Hematopoietic multipotent progenitor cell treated with erythropoietin and hydrocortisone succinate and interleukin-3 and kit ligand, for 17 days (in vitro differentiated cells): ENCODE data around the gene POLR1C.
"Not testable (repeated sequence)": the region's sequence is repeated elsewhere in the genome, so short reads cannot be mapped to it uniquely, and the experiment has no call there.

Experiments used
- DNase-seq: peaks from one replicate; pipeline ENCODE4 v3.0.0-alpha.2; 2015; ENCODE audit warnings: low spot score

POLR1C gene

DNA sequence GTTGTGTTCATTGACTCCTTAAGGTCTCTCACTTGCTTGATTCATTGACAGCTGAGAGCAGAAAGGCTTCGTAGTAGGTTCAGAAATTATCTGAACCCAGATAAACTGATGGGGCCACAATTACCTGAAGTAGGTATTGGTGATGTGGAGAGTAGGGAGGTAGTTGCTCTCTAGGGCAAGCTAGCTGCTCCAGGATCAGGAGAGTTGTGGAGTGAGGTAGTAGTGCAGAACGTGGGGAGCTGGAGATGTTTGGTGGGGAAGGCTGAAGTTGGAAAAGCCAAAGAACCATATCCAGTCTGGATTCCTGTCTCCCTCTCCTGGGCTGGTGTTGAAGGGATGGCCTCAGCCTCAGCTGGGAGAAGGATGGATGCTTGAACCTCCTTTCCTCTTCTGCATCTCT is 23.7 kb upstream of the POLR1C start:
- no peak for DNase-seq

- DNase-seq, result no peak
These were observed 23.1 kb upstream of the POLR1C start for GRCh38 chr6:43493833-43494232.

- no peak for DNase-seq
These were observed 22.6 kb upstream of the POLR1C start for GRCh38 chr6:43494321-43494720.

DNA sequence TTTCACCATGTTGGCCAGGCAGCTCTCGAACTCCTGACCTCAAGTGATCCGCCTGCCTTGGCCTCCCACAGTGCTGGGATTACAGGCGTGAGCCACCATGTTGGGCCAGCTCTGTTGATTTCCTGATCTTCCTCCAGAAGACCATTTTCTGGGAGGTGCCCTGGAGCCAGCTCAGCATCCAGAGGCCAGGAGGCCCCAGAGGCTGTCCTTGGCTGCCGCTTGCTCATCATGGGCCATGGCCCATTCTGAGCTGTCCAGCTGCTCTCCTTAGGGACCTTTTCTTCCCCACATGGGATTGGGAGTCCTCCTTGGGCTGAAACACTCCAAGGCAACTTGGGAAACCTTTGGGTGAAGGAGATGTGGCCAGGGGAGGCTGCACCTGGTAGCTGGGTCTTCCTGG is 22.1 kb upstream of the POLR1C start:
- DNase-seq, result no peak

DNA sequence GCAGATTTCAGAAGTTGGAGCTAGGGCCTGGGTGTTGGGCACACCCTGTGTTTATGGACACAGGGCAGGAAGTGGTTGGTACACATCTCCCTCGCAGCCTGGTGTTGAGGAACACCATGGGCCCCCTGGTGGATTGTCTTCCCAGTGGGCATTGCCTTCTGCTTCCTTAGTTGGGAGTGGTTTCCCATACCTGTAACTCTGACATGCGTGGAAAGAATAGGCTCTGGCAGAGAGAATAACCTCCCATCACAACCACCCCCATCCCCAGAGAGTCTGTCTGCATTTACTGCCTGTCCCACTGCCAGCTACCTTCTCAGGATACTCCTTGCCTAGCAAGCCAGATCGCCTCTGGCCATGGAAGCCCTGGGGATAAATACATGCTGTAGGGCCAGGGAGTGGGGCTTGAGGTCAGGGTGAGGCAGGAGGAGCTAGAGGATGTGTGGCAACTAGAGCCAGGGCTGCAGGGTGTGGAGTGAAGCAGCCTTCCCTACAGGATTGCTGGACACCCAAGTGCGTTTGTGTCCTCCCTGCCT is 21.4 kb upstream of the POLR1C start:
- DNase-seq, result no peak

DNA sequence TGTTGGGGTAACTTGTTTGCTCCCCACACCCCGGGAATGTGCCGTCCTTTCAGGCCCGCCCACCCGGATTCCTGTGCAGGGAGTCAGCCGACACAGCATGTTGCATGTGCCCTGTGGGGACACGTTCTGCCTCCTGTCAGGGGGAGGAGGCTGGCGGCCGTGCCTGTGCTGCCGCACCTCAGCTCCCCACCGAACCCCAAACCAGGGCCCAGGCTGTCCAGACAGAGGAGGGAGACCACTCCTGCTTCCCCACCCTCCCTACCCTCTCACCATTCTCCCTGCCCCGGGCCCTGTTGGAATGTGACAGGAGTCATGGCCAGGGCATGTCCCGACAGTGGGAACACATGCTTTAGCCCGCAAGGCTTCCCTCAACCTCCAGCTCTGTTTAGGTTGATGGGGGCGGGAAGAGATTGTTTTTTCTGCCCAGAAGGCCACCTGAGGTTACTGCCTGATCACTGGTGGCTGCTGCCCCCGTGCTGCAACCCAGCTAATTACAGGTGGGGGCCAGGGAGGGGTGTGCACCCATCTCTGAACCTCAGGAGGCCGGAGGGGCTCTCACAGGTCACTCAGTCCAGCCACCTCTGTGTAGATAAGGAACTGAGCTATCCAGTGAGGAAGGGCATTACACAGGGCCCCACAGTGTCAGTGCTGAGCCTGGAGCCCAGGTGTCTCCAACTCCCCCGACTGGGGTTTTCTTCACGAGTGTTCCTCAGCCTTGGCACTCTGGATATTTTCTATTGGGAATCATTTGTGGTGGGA is 20.3 kb upstream of the POLR1C start:
- no peak for DNase-seq

DNA sequence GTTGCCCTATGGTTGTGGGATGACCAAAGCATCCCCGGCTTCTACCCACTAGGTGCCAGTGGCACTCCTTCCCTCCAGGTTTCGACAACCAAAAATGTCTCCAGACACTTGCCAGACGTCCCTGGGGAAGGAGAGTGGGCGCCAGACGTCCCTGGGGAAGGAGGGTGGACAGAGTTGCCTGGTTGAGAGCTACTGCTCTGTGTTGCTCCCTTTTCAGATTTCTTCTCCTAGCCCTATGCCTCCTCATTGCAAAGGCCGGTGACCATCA is 19.8 kb upstream of the POLR1C start:
- no peak for DNase-seq

DNA sequence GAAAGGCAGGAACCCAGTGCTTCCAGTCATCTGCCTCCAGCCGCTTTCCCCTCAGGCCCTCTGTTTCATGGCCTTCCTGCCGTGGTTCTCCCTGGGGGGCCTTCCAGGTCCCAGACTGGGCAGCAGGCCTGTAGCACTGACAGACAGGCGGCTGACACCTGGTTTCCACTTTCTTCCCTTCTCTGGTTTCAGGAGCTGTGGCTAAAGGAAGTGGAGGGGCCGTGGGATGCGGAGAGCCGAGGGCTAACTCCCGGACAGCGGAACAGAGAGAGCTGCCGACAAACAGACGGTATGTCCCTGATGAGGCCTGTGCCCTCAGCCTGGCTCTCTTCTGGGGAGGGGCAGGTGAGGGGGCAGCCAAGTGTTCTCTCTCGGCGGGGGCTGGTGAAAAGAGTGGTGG is 19.2 kb upstream of the POLR1C start:
- no peak for DNase-seq

- not testable (repeated sequence) for DNase-seq
These were observed 18.6 kb upstream of the POLR1C start for GRCh38 chr6:43498291-43498690.

- DNase-seq, result no peak
These were observed 17.7 kb upstream of the POLR1C start for GRCh38 chr6:43499028-43499815.

DNA sequence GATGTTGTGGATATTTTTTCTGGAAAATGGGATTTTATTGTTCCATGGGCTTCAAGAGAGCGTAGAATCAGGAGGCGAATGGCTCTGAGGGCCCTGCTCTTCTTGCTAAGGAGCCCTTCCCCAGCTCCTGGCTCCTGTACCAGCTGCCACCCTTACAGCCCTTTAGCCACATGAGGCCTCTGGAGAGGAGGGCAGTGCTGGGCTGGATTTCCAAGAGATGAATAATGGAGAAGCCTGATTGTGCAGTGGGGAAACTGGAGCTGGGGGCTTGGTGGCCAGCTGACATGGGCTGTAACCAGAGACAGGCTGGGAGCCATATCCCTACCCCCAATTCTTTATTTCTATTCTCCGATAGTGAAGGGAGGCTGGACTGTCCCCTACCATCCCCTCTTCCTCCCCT is 16.0 kb upstream of the POLR1C start:
- DNase-seq, result no peak

DNA sequence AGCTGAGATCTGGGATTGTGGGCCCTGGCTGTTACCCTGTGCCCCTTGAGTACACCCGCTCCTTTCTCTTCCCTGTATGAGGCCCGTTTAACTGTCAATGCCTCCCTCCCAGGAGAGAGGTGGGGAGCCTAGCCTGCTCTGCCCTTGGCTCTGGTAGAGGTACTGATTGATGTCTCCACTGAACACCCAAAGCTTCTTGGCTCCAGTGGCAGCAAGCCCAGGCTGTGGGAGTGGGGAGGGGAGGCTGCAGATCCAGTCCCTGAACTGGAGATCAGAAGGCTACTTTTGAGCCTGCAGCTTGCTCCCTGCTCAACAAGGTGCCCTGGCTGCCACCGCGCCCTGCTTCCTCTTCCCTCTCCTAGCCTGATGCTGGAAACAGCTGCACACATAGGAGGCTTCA is 14.2 kb upstream of the POLR1C start:
- DNase-seq, result no peak

GRCh38 chr6:43503443-43503842 is 13.4 kb upstream of the POLR1C start:
- no peak for DNase-seq

DNA sequence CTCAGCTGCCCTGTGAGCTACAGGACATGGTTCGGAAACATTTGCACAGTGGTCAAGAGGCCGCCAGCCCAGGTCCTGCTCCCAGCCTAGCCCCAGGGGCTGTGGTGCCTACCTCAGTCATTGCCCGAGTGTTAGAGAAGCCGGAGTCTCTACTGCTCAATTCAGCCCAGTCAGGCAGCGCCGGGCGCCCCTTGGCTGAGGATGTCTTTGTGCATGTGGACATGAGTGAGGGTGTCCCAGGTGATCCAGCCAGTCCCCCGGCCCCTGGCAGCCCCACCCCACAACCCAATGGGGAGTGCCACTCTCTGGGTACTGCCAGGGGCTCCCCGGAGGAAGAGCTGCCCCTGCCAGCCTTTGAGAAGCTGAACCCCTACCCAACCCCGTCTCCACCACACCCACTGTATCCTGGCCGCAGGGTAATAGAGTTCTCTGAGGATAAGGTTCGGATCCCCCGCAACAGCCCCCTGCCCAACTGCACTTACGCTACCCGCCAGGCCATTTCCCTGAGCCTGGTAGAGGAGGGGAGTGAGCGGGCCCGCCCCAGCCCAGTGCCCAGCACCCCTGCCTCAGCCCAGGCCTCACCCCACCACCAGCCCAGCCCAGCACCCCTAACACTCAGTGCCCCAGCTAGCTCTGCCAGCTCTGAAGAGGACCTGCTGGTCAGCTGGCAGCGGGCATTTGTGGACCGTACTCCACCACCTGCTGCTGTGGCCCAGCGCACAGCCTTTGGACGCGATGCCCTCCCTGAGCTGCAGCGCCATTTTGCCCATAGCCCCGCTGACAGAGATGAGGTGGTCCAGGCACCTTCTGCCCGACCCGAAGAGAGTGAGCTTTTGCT is 11.9 kb upstream of the POLR1C start:
- DNase-seq, result no peak

- DNase-seq, result no peak
These were observed 11.2 kb upstream of the POLR1C start for GRCh38 chr6:43505718-43506117.

DNA sequence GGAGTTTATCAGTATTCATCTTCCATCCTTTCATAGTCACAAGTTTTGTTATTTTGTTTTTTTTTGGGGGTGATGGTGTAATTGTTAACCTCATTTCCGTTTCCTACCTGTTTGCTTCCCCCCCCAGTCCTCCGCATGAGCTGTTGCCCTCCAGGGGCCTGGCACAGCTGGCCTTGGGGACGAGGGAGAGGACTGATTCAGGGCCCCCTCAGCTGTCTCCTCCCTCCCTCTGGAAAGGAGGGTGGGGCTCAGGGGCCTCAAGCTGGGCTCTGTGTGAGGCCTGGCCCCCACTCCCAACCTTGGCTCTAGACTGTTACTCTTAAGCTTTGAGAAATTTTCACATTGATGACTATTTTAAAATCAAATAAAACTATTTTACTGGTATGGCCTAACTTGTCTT is 10.7 kb upstream of the POLR1C start:
- DNase-seq, result no peak

- DNase-seq, result peak; percentile 90
These were observed 10.0 kb upstream of the POLR1C start for GRCh38 chr6:43506667-43507471.

- no peak for DNase-seq
These were observed 8.3 kb upstream of the POLR1C start for GRCh38 chr6:43508481-43509141.

GRCh38 chr6:43509142-43509983 is 7.5 kb upstream of the POLR1C start:
- DNase-seq, result no peak
